GM18909 (cell line): ENCODE measurements around the gene PSMG2.
"Not testable (repeated sequence)": the region's sequence is repeated elsewhere in the genome, so short reads cannot be mapped to it uniquely, and the experiment has no call there.

Experiments used
- ATAC-seq: cut with Tn5 transposase; IDR thresholded peaks from one replicate; pipeline ENCODE4 v1.9.1; 2021; ENCODE audit warnings: mild to moderate bottlenecking; ENCODE audit not compliant: unreplicated experiment, poor library complexity

The PSMG2 gene

DNA sequence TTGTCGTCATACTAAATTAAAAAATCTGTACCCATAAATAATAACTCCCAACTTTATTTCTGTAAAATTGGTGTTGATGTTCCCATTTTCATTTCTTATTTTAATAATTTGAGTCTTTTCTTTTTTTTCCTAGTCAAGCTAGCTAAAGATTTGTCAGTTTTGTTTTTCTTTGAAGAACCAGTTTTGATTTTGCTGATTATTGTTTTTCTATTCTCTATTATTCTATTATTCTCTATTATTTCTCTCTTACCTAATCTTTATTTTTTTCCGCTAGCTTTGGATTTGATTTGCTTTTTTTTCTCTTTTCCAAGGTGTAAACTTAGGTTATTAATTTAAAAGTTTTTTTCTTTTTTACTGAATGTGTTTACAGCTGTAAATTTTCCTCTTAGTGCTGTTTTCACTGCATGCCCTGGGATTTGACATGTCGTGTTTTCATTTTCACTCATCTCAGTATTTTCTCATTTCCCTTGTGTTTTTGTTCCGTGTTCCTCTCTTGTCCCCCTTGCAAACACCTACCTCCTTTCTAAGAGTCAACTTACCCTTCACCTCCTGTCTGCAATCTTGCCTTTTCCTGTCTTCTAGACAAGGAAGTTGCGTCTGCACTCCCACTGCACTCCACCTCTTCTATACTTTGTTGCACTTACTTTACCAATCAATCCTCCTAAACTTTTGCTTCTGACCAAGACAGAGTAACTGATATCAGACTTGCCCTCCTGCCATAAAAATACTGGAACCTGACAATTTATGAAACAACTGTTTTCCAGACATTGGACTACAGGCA is 18.8 kb downstream of the PSMG2 start:
- no peak for ATAC-seq

DNA sequence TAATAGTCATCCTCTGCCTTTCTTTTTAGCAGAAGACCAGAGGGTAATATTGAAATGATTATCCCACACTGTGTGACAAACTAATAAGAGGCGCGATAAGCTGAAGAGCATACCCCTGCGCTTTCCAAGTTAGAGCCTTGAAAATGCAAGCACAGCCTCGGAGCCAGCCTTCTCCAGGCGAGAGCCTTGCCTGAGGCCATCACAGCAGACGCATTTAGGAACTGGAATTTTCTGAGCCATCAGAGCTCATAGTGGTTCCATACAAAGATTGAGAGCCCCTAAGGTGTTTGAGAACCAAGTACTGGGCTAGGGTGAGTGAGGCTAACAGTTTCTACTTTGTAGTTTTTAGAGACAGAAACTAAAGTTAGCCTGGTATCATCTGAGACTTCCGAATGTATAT is 19.9 kb downstream of the PSMG2 start:
- ATAC-seq: no peak

DNA sequence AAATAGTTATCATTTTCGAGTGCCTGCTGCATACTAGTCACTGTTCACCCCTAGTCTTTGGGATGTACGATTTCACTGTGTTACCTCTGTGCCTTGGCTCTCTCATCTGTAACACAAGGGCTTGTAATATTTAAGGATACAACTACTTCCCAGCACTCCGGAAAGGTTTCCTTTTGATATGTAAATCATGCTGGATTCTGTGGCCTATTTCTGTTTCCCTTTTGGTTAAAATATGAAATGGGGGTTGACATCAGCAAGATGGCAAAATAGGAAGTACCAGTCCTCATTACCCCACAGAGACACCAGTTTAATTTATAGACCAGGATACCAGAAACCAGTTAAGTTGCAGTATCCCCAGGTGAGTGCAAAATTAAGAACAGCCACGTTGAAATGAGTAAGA is 23.5 kb downstream of the PSMG2 start:
- ATAC-seq: no peak

GRCh38 chr18:12726774-12727550 is 24.1 kb downstream of the PSMG2 start:
- ATAC-seq: no peak

GRCh38 chr18:12737243-12737902 is 34.5 kb downstream of the PSMG2 start:
- no peak for ATAC-seq

DNA sequence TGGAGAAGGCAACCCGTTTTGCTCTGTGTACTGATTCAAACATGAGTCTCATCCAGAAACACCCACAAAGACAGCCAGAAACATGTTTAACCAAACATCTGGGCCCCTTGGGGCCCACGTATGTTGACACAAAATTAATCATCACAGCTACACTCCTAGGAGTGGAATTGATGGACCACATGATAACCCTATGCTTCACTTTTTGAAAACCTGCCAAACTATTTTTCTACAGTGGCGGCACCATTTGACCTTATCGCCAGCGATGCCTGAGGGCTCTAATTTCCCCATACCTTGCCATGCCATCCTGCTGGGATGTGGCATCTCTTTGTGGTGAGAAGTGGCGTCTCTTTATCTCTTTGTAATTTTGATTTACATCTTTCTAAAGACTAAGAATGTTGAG is 38.5 kb downstream of the PSMG2 start:
- ATAC-seq: no peak

- no peak for ATAC-seq
Observed at GRCh38 chr18:12742453-12742852, 39.6 kb downstream of the PSMG2 start.

- ATAC-seq: no peak
Observed at GRCh38 chr18:12744103-12744502, 41.3 kb downstream of the PSMG2 start.

GRCh38 chr18:12745095-12745795 is 42.4 kb downstream of the PSMG2 start:
- ATAC-seq: no peak

- ATAC-seq: no peak
Observed at GRCh38 chr18:12747530-12748315, 44.9 kb downstream of the PSMG2 start.

DNA sequence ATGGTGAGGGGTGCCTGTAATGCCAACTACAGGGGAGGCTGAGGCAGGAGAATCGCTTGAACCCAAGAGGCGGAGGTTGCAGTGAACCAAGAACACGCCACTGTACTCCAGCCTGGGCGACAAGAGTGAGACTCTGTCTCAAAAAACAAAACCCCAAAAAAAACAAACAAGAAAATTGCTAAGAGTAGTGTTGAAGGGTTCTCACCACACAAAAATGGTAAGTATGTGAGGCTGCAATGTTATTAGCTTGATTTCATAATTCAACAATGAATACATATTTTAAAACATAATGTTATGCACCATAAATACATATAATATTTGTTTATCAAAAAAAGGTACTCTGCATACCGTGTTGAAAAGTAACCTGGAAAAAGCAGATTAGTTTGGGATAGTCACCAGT is 45.8 kb downstream of the PSMG2 start:
- ATAC-seq: no peak

- ATAC-seq: no peak
Observed at GRCh38 chr18:12749121-12749520, 46.3 kb downstream of the PSMG2 start.

- peak; percentile 65 for ATAC-seq
Observed at GRCh38 chr18:12750076-12750714, 47.4 kb downstream of the PSMG2 start.

DNA sequence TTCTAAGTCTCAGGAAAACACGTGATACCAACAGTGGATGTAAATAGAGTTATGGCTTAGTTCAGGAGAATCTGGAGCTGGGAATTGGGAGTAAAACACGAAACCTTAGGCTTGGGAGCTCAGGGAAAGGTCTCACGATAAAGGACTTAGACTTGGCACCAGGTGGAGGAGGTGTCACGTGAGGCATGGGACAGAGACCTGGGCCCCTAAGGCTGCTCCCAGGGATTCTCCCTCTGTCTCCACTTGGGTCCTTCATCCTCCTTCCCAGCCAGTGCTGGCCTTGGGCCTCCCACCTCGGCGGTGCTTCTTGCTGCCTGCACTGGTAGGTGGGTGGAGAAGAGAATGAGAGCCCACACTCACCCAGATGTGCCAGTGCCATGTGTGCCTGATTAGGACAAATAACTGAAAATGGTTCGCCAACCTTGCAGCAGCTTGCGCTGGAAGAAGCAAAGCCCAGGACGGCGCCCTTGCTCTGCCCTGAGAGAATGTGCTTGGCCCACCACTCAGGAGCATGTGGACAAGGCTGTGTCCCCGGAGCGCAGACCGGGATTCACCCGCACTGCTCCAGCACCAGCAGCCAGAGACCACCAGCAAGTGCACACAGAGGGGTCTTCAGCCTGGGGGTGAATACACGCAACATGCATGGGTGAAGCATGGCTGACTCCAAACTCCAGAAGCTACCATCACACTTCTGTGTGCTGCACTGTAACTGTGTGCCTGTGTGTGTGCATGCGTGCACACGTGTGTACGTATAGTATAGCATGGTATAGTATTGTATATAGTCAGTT is 48.1 kb downstream of the PSMG2 start:
- ATAC-seq: no peak

- no peak for ATAC-seq
Observed at GRCh38 chr18:12751503-12751884, 48.7 kb downstream of the PSMG2 start.

DNA sequence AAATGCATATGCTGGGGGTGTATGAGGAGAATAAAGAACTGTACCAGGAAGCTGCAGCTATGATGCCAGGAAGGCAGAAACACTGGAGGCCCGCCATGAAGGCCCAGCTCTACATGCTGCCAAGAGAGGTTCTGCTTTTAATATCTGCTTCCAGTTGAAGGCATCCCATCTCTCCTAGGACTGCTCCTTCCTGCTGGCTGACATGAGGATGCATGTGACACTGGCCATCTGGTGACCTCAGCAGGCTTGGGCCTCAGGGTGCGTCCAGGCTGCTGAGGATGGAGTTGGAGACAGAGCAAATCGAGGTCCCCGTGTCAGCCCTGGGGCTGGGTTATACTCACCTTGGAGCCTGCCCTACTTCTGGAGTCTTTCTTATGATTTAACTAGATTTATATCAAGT is 49.0 kb downstream of the PSMG2 start:
- no peak for ATAC-seq

DNA sequence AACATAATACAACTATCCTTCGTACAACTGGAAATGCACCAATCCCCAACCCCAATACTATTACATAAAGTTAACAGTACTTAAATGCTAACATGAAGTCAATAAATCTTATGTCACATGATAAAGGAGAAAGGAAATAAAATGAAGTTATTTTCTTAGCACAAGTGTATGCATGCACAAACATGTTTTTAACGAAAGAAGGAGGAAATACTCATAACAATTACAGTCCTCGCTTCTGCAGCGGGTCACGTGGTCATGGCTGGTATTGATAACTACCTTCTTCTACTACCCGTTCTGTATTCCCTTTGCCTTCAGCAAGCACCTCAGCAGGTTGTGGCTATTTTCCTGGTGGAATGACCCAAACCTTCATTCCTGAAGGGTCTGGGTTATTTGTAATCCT is 51.7 kb downstream of the PSMG2 start:
- no peak for ATAC-seq

DNA sequence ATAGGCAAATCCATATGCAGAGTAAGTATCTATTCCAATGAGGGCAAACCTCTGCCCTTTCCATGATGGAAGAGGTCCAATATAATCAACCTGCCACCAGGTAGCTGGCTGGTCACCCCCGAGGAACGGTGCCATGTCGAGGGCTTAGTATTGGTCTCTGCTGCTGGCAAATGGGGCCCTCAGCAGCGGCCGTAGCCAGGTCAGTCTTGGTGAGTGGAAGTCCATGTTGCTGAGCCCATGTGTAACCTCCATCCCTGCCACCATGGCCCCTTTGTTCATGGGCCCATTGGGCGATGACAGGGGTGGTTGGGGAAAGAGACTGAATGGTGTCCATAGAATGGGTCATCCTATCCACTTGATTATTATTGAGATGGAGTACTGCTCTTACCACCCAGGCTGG is 52.8 kb downstream of the PSMG2 start:
- not testable (repeated sequence) for ATAC-seq
